Type B pancreatic cell (in vitro differentiated cells): ENCODE data around the gene HAPLN2. TPM values are rescaled to one million over a fixed set of nuclear protein-coding genes. Genes with fewer than 3 reads are reported as not detected.

ENCODE experiments used
- DNase-seq: peaks from one replicate; pipeline ENCODE4 v3.0.0; 2021; ENCODE audit warnings: mixed read lengths; ENCODE audit not compliant: unreplicated experiment; ENCODE audit errors: extremely low spot score
- H3K27ac Mint-ChIP-seq: 2 replicates; pipeline ENCODE4 v1.8.0; 2021; ENCODE audit warnings: mild to moderate bottlenecking, mixed read lengths
- H3K27me3 Mint-ChIP-seq: 2 replicates; pipeline ENCODE4 v1.8.0; 2021; ENCODE audit warnings: mixed read lengths
- H3K36me3 Mint-ChIP-seq: 2 replicates; pipeline ENCODE4 v1.8.0; 2021; ENCODE audit warnings: mixed read lengths
- H3K4me1 Mint-ChIP-seq: one replicate; pipeline ENCODE4 v1.8.0; 2021; ENCODE audit warnings: mixed read lengths; ENCODE audit not compliant: unreplicated experiment
- H3K4me3 Mint-ChIP-seq: 2 replicates; pipeline ENCODE4 v1.8.0; 2021; ENCODE audit warnings: mild to moderate bottlenecking, mixed read lengths
- H3K9me3 Mint-ChIP-seq: 2 replicates; pipeline ENCODE4 v1.8.0; 2021; ENCODE audit warnings: mixed read lengths
- total RNA-seq: library from RNA; stranded (reverse); gene quantifications from 2 replicates; pipeline ENCODE4 v1.2.1, GENCODE V29; 2021; ENCODE audit warnings: low replicate concordance
- TF ChIP-seq, protein P1 (sequence below): fragments of 200-600 bp; sonication (generic); conservative IDR thresholded peaks from 2 replicates; pipeline ENCODE4 v1.5.0; 2021; ENCODE audit warnings: antibody characterized with exemption, mild to moderate bottlenecking

The HAPLN2 gene
- total RNA-seq, 1 donor from 2014 or later = not detected

DNA sequence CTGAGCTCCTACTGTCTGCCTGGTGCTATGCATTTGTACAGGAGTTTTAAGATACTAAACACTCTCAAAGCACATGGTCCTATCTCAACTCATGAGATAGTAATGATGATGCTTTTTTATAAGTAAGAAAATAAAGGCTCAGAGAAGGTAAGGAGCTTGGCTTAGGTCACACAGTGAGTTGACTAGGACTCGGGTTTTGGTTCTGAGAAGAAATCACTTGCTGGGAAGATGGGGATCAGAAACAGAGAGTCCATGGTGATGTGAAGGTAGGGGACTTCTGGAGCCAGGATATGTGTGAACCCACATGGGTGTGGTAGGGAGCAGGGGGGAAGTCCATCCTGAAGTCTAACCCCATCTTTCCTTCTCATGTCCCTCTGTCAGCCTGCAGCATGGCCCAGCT, 26.5 kb downstream of the HAPLN2 start:
- Mint-ChIP-seq H3K36me3 (no peaks in the 10 kb centered on the region), H3K4me1 (peaks cover 5% of the 10 kb centered on the region), H3K4me3 (no peak overlapping the region), H3K9me3 (no peaks in the 10 kb centered on the region), H3K27ac (no peak overlapping the region), H3K27me3 (peaks cover 91% of the 10 kb centered on the region)
- TF ChIP-seq, protein P1, sequence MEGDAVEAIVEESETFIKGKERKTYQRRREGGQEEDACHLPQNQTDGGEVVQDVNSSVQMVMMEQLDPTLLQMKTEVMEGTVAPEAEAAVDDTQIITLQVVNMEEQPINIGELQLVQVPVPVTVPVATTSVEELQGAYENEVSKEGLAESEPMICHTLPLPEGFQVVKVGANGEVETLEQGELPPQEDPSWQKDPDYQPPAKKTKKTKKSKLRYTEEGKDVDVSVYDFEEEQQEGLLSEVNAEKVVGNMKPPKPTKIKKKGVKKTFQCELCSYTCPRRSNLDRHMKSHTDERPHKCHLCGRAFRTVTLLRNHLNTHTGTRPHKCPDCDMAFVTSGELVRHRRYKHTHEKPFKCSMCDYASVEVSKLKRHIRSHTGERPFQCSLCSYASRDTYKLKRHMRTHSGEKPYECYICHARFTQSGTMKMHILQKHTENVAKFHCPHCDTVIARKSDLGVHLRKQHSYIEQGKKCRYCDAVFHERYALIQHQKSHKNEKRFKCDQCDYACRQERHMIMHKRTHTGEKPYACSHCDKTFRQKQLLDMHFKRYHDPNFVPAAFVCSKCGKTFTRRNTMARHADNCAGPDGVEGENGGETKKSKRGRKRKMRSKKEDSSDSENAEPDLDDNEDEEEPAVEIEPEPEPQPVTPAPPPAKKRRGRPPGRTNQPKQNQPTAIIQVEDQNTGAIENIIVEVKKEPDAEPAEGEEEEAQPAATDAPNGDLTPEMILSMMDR = no peak
- no peak for DNase-seq

DNA sequence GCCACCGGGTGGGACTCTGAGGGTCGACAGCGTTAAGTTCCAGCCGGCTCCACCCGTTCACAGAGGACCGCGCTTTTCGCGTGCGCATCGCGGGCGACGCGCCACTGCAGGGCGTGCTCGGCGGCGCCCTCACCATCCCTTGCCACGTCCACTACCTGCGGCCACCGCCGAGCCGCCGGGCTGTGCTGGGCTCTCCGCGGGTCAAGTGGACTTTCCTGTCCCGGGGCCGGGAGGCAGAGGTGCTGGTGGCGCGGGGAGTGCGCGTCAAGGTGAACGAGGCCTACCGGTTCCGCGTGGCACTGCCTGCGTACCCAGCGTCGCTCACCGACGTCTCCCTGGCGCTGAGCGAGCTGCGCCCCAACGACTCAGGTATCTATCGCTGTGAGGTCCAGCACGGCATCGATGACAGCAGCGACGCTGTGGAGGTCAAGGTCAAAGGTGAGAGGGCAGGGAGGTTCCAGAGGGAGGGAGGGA, 27.6 kb downstream of the HAPLN2 start:
- Mint-ChIP-seq H3K4me1 (peaks cover under 1% of the 10 kb centered on the region), H3K27ac (no peak overlapping the region), H3K9me3 (no peaks in the 10 kb centered on the region), H3K27me3 (peaks cover 89% of the 10 kb centered on the region), H3K4me3 (no peak overlapping the region), H3K36me3 (no peaks in the 10 kb centered on the region)
- no peak for DNase-seq
- TF ChIP-seq, protein P1 = no peak

DNA sequence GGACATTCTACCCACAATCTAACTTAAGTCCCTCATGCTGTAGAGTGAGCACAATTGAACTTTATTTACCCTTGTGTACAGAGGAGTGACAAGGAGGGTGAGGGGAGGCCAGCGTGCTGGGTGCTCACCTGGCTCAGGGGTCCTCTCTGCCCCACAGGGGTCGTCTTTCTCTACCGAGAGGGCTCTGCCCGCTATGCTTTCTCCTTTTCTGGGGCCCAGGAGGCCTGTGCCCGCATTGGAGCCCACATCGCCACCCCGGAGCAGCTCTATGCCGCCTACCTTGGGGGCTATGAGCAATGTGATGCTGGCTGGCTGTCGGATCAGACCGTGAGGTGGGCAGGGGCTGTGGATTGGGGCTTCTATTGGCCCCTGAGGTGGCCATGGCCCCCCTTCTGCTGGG, 28.1 kb downstream of the HAPLN2 start:
- Mint-ChIP-seq H3K4me3 (no peak overlapping the region), H3K36me3 (no peaks in the 10 kb centered on the region)

DNA sequence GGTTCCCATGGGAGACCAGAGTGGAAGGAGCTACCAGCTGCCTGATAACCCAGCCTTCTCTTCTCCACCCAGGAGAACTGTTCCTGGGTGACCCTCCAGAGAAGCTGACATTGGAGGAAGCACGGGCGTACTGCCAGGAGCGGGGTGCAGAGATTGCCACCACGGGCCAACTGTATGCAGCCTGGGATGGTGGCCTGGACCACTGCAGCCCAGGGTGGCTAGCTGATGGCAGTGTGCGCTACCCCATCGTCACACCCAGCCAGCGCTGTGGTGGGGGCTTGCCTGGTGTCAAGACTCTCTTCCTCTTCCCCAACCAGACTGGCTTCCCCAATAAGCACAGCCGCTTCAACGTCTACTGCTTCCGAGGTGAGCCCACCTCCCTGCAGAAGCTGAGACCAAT, 29.3 kb downstream of the HAPLN2 start:
- Mint-ChIP-seq H3K36me3 (no peaks in the 10 kb centered on the region), H3K27ac (no peak overlapping the region), H3K4me3 (no peak overlapping the region), H3K9me3 (peaks cover 5% of the 10 kb centered on the region), H3K27me3 (peaks cover 89% of the 10 kb centered on the region), H3K4me1 (no peaks in the 10 kb centered on the region)
- TF ChIP-seq, protein P1 = no peak
- DNase-seq = no peak

More for the DNA sequence above, 28.1 kb downstream of the HAPLN2 start:
- peaks cover 5% of the 10 kb centered on the region for H3K9me3 Mint-ChIP-seq
- TF ChIP-seq, protein P1 = no peak
- H3K27me3 Mint-ChIP-seq = peaks cover 92% of the 10 kb centered on the region
- H3K27ac Mint-ChIP-seq = no peak overlapping the region
- no peaks in the 10 kb centered on the region for H3K4me1 Mint-ChIP-seq
- DNase-seq = no peak

DNA sequence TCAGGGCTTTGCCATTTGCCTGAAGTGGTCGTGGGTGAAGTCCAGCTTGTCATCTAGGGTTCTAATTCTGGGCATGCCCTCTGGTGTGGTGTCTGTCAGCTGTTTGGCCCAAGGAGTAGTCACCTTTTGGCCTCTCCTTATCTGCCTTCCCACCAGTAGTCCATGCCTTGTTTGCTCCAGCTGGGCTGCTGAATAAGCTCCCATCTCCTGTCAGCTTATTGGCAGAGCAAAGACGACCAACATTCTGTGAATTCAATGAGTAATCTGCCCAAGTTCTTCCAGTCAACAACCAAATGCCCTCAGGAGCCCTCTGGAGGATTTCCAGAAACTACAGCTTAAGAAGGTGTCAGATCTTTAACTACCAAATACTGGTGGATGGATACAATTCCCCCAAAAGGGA, 29.7 kb downstream of the HAPLN2 start:
- H3K36me3 Mint-ChIP-seq = no peaks in the 10 kb centered on the region
- H3K27ac Mint-ChIP-seq = no peak overlapping the region
- H3K27me3 Mint-ChIP-seq = peaks cover 89% of the 10 kb centered on the region
- no peak for DNase-seq
- no peak overlapping the region for H3K4me3 Mint-ChIP-seq
- TF ChIP-seq, protein P1 = no peak
- peaks cover 5% of the 10 kb centered on the region for H3K9me3 Mint-ChIP-seq
- no peaks in the 10 kb centered on the region for H3K4me1 Mint-ChIP-seq
